HTR-8/SVneo (cell line): ENCODE measurements around the gene PSMF1.
"Not testable (repeated sequence)": the region's sequence is repeated elsewhere in the genome, so short reads cannot be mapped to it uniquely, and the experiment has no call there.

Source experiments
- DNase-seq: peaks from one replicate; pipeline ENCODE4 v3.0.0; 2011; ENCODE audit warnings: low spot score, mixed read lengths; ENCODE audit not compliant: insufficient read length
- FAIRE-seq: peaks from 2 replicates; lab custom pipeline; 2011; peaks lifted over from hg19 to GRCh38; lab: Jason Lieb, UNC

PSMF1 gene

DNA sequence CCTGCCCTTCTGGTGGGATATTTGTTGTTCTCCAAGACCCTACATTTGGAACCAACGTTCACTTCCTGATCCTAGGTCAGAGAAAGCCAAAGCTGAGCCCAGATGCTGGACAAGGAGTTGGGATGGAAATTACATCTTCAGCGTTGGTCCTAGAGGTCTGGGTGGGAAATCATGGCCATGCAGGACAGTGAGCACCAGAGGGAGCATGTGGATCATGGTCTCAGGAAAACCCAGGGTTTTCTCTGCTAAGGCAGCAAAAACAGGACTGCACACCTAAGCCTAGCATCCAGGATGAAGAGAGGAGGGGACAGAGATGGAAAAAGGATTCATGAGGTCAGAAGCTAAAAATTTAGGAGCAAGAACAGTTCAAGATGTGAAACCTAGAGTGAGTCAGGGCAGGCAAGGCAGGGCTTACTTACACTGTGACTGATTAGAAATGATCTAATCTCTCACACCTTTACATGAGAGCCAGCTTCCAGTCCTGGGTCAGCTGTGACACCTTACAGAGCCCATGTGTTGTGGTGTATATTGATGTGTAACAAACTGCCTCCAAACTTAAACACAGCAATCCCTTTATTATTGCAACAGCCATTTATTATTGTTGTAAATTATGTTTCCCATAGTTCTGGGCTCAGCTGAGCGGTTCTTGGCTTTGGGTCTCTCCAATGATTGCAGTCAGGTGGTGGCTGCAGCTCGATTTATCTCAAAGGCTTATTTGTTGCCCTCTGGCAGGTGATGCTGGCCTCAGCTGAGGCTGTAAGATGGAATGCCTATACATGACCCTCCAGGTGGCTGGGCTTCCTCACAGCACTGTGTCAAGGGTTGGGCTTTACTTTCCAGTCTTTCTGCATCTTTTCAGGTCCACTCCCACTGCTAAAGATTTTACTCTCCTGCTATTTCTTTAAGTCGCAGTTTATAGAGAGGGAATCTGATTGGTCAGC, 91.3 kb downstream of the PSMF1 start:
- no peak for FAIRE-seq
- no peak for DNase-seq

DNA sequence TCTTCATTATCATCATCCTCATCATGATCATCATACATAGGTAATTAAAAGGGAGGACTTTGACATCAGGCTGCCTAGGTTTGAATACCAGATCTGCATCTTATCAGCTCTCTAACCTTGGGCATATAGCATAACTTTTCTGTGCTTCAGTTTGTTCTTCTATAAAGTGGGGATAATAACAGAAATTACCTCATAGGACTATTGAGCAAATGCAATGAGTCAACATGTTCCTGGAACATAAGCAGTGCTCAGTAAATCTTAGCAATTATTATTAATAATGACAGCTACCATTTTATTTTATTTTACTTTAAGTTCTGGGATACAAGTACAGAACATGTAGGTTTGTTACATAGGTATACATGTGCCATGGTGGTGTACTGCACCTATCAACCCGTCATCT, 92.1 kb downstream of the PSMF1 start:
- no peak for FAIRE-seq
- DNase-seq: no peak

DNA sequence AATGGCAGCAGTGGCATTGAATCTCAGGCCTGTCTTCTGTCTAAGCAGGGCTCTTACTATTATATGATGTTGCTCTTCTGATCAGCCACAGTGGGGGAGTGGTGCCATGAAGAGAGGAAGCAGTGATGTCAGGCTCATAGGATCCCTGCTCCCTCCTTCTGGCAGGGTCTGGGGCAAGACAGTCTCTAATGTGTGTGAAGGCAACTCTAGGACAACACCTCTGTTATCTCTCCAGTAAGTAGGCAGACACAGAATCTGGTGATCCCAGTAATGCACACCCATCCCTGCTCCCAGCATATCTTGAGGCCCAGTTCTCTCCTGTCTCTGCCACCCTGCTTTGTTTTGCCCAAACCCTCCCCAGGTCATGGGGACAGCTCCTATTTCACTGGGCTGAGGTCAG, 93.6 kb downstream of the PSMF1 start:
- no peak for FAIRE-seq
- DNase-seq: no peak

DNA sequence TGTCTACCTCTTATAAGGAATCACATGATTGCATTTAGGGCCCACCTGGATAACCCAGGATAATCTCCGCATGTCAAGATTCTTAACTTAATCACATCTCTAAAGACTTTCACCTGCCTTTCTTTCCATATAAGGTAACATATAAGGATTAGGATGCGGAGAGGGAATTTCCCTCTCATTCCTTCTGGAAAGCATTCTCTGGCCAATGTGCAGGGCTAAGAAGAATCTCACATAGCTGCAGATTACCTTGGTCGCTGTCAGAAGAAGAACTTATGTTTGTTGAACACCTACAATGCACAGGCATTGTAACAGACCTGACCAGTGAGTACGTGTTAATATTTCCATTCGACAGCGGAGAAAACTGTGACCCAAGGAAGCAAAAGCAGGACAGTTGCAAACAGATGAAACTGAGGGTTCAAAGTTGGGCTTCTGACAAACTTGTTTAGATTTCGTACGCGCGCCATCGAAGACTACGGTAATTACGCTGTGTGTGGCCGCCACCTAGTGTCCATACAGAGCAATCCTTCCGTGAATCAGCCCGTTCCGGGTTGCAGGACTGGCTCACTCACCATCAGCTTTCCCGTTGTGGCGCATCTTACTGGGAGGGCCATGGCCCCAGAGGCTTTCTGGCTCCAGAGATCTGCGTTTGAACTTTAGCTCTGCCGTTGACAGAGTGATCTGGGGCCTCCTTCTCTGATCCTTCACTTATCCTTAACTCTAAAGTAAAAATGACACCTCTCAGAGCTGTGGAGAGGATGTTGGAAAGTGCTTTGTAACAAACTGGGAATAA, 94.4 kb downstream of the PSMF1 start:
- DNase-seq (peak; percentile 71), FAIRE-seq (no peak)

DNA sequence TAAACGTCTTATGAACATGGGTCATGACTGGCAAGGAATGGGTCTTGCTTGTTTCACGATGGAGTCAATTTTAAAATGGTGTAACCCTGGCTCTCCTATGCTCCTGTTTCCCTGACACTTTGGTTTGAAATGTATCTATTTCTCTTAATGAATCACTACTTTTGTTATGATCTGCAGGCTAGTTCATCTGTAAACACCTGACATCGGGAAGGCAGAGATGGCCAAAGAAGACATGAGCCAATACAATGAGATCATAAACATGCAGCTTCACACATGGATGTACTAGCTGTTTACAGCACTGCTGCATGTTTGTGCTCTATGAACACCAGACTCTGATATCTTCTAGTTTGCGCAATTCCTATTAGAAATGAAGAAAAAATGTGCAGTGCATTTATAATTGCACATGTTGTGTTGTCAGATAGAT, 96.4 kb downstream of the PSMF1 start:
- FAIRE-seq (no peak), DNase-seq (no peak)

DNA sequence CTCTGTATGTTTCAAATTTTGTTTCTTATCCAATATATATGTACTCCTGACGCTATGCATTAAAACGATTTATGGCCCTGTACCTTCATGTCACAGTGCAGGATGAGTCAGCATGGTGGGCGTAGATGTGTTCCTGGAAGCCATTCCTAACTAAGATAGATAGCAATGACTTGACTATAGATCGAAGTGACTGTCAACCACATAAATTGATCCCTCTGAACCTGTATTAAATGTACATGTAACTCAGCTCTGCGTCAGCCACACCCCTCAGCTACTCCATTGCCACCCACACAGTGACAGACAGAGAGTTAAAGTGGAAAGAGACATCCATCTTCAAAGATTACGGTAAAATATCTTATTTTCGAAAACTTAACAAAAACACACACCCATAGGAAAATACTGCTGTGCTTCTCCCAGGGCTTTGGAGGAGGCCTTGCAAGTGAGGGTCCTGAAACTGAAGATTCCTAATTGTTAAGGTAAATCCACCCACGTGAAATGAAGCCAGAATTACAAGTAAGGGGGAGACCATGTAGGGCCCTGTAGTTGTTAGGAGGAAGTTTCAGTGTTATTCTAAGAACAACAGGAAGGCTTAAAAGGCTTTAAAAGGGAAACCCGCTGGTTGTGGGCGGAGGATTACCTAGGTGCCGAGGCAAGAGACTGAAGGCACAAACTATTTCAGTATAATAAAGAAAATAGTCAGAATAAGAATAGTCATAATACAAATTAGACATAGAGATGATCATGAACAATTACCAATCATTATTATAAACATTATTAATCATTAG, 97.2 kb downstream of the PSMF1 start:
- no peak for FAIRE-seq
- no peak for DNase-seq

DNA sequence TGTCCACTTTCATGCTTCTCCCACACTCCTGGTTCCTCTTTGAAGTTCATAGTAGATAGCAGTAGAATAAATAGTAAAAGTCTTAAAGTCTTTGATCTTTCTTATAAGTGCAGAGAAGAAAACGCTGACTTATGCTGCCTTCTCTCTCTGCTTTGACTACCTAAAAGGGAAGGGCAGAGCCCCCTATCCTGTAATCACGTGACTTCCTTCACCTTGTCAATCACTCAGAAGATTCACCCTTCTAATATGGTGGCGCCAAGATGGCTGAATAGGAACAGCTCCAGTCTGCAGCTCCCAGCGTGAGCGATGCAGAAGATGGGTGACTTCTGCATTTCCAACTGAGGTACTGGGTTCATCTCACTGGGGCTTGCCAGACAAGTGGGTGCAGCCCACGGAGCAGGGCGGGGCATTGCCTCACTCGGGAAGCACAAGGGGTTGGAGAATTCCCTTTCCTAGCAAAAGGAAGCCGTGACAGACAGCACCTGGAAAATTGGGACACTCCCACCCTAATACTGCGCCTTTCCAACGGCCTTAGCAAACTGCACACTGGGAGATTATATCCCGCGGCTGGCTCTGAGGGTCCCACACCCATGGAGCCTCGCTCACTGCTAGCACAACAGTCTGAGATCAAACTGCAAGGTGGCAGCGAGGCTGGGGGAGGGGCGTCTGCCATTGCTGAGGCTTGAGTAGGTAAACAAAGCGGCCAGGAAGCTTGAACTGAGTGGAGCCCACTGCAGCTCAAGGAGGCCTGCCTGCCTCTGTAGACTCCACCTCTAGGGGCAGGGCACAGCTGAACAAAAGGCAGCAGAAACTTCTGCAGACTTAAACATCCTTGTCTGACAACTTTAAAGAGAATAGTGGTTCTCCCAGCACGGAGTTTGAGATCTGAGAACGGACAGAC, 98.4 kb downstream of the PSMF1 start:
- not testable (repeated sequence) for DNase-seq

More for the DNA sequence above, 98.4 kb downstream of the PSMF1 start:
- not testable (repeated sequence) for FAIRE-seq
